ENCODE measurements around the gene NUP93. TPM values are rescaled to one million over a fixed set of nuclear protein-coding genes. Genes with fewer than 3 reads are reported as not detected.
A peak's percentile ranks its signal among the peaks of the same experiment; 100 is the strongest.

NUP93 gene
- total RNA-seq, 1 donor from 2014 or later = 92.9 TPM

GRCh38 chr16:56838622-56839337 is 108.9 kb downstream of the NUP93 start:
- Mint-ChIP-seq H3K4me3 (ENCODE audit: unreplicated experiment) (no peak overlapping the region), H3K9me3 (ENCODE audit: unreplicated experiment) (no peaks in the 10 kb centered on the region), H3K27ac (ENCODE audit: unreplicated experiment) (peak overlapping the region; percentile 95), H3K4me1 (ENCODE audit: unreplicated experiment) (peaks cover 21% of the 10 kb centered on the region), H3K27me3 (ENCODE audit: unreplicated experiment) (no peaks in the 10 kb centered on the region), H3K36me3 (ENCODE audit: low read depth, unreplicated experiment) (peaks cover 21% of the 10 kb centered on the region)
- TF ChIP-seq CTCF (IDR thresholded peaks at IDR 0.05; ENCODE audit: unreplicated experiment) = no peak
- DNase-seq (ENCODE audit: low spot score) = no peak

DNA sequence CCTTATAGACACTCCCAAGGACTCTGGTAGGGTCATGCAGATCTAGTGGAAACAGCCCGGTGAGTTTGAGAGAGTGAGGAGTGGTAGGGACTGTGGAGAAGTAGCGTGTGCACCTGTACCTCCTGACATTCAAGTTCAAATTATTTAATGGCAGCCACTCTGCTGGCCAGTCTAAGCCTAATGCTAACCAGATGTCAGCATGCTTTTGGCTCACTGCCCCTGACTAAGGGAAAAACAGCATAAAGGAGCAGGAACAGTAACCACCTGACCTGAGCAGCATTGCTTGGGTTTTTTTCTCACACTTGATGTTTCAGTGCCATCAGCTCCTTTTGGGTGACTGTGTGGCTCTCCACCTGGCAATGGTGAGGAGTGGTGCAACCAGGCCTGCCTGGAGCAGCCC is 111.3 kb downstream of the NUP93 start:
- Mint-ChIP-seq H3K4me1 (ENCODE audit: unreplicated experiment) (peaks cover 21% of the 10 kb centered on the region), H3K36me3 (ENCODE audit: low read depth, unreplicated experiment) (peaks cover 19% of the 10 kb centered on the region), H3K27ac (ENCODE audit: unreplicated experiment) (no peak overlapping the region), H3K4me3 (ENCODE audit: unreplicated experiment) (no peak overlapping the region), H3K9me3 (ENCODE audit: unreplicated experiment) (no peaks in the 10 kb centered on the region), H3K27me3 (ENCODE audit: unreplicated experiment) (no peaks in the 10 kb centered on the region)
- DNase-seq (ENCODE audit: low spot score) = no peak
- no peak for TF ChIP-seq CTCF (IDR thresholded peaks at IDR 0.05; ENCODE audit: unreplicated experiment)

GRCh38 chr16:56841659-56842058 is 111.7 kb downstream of the NUP93 start:
- no peak overlapping the region for H3K4me3 Mint-ChIP-seq (ENCODE audit: unreplicated experiment)
- H3K27ac Mint-ChIP-seq (ENCODE audit: unreplicated experiment) = no peak overlapping the region
- H3K27me3 Mint-ChIP-seq (ENCODE audit: unreplicated experiment) = no peaks in the 10 kb centered on the region
- H3K4me1 Mint-ChIP-seq (ENCODE audit: unreplicated experiment) = peaks cover 21% of the 10 kb centered on the region
- no peaks in the 10 kb centered on the region for H3K9me3 Mint-ChIP-seq (ENCODE audit: unreplicated experiment)
- no peak for DNase-seq (ENCODE audit: low spot score)
- peaks cover 19% of the 10 kb centered on the region for H3K36me3 Mint-ChIP-seq (ENCODE audit: low read depth, unreplicated experiment)
- no peak for TF ChIP-seq CTCF (IDR thresholded peaks at IDR 0.05; ENCODE audit: unreplicated experiment)

GRCh38 chr16:56842133-56842532 is 112.2 kb downstream of the NUP93 start:
- H3K27ac Mint-ChIP-seq (ENCODE audit: unreplicated experiment) = no peak overlapping the region

More at GRCh38 chr16:56842133-56842532, 112.2 kb downstream of the NUP93 start:
- Mint-ChIP-seq H3K4me3 (ENCODE audit: unreplicated experiment) (no peak overlapping the region), H3K36me3 (ENCODE audit: low read depth, unreplicated experiment) (peaks cover 19% of the 10 kb centered on the region), H3K4me1 (ENCODE audit: unreplicated experiment) (peaks cover 21% of the 10 kb centered on the region), H3K27me3 (ENCODE audit: unreplicated experiment) (no peaks in the 10 kb centered on the region), H3K9me3 (ENCODE audit: unreplicated experiment) (no peaks in the 10 kb centered on the region)
- TF ChIP-seq CTCF (IDR thresholded peaks at IDR 0.05; ENCODE audit: unreplicated experiment) = no peak
- no peak for DNase-seq (ENCODE audit: low spot score)
